ENCODE data around the gene EARS2.
"Not testable (repeated sequence)": the region's sequence is repeated elsewhere in the genome, so short reads cannot be mapped to it uniquely, and the experiment has no call there.

Gene EARS2

DNA sequence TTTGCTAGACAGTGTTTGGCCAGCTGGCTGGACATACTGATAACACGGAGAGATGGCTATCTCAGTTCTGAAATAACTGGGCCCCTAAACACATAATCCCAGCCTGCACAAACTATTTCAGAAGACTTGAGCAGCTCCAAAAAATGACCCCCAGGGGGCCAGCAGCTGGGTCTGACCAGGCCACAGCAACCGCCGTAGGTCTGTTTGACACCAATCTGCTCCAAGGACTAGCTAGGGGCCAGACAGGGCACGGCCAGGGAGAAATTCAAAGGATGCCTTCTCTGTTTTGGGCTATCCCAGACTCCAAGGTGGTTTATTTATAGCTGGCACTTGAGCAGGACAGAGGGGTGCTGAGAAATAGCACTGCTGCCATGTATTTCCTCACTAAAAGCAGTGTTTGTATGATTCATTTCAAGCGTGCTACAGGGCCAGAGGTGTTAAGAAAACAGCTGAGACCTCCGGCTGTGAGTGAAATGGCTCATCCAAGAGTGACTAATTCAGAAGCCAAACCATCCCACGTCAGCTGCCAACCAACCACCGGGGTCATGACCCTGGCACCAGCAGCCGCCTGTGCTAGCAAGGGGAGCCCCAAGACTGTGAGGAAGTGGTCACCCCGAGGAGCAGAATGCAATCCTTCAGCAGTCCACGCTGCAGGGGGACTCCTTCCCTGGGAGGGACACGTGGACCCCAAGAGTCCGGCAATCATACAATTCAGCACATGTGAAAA lies 52.5 kb downstream of the EARS2 start:
- DNase-seq, result peak; percentile 65

DNA sequence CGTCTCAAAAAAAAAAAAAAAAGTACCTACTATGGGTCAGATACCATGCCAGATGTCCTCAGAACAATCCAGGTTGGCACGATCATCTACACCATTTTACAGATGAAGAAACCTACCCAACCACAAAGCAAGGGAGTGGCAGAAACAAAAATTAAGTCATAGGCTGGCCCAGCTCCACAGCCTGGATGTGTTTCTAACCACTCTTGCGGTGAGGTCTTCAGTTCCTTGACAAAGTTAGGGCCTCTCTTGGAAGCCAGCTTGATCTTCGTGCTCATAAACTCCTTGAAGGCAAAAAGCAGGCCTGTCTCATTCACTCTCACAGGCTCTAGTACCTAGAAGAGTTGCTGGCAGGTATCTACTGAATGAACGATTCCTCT lies 53.1 kb downstream of the EARS2 start:
- no peak for DNase-seq

DNA sequence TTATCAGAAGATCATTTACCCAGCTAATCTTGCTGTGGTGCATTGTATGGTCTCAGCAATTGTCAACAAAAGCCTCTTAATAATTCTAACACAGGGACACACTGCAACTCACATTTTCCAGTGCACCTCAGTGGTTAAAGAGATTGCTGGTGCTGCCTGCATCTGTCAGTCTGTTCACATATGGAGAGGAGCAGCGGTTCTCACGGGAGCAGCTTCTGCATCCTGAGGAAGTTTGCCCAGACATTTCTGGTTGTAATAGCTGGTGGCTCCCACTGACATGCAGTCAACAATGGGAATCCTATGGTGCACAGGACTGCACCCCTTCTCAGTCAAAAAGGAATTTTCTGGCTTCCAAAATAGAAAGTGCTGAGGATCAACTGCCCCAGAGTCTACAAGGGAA lies 54.7 kb downstream of the EARS2 start:
- no peak for DNase-seq

DNA sequence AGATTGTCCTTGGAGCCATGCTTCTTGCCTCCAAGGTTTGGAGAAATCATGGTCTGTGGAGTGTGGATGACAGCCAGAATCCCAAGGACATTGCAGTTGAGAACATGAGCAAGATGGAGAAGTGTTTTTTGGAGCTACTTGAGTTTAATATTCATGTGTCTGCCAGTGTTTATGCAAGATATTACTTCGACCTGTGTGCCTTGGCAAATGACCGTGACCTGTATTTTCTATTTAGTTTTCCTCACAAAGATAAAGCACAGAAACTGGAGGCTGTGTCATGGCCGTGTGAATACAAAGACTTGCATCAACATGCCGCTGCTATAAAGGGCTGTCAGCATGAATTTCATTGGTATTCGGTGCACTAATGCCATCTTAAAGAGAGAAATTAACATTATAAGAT lies 55.9 kb downstream of the EARS2 start:
- DNase-seq, result no peak

DNA sequence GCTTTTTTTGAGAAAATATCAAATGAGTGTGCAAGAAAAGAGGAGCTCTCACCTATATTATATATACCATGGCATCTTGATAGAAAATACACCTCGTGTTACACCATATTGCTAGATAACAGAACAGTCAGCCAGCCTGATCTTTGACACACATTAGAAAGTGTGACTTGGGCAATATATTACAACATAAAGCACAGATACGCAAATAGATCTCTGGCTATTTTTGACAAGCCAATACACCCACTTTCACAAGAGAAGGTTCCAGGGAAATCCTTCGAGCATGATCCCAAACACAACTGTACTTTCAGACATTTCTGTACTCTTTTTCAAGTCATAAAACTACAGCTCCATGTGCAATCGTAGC lies 56.3 kb downstream of the EARS2 start:
- no peak for DNase-seq

DNA sequence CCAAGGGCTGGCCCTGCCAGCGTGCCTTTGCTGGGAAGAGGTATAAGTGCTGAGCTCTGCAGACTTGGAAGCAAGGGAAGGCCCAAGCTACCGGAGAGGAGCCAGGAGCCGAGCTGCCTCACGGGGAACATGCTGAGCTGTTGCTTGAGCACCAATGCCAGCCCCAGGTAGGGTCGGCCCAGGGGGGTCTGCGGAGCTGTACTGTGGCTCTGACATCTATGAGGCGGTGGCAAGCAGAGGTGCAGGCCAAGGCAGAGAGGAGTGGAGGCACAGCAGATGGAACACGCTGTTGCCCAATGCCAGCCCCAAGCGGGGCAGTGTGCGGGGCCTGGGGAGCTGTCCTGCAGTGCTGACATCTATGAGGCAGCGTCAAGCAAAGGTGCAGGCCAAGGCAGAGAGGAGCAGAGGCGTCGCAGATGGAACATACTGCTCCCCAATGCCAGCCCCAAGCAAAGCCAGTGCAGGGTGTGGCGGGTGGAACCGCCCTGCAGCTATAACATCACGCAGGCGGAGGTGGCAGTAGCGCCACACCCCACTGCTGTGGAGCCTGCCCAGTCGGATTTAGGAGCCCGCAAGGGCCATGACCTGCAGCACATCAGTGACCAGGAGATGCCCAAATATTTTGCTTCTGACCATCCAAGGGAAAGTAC lies 56.8 kb downstream of the EARS2 start:
- no peak for DNase-seq

DNA sequence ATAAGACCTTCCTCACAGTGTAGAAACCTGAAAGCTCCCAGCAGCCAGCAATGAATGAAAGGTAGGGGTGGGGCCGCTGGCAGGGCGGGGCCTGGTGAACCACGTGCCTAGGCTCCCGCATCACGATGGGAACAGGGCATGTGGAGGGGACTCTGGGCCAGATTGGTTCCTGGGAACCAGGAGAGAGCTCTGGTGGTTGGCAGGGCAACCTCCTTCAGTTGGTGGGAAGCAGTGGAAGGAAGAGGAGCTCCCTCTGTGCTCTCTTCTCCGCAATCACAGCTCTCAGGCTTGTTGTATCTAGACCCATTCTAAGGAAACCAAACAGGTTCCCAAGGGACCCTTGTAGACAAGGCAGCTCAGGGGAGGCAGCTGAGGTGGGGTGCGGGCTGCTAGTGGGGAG lies 57.3 kb downstream of the EARS2 start:
- no peak for DNase-seq

DNA sequence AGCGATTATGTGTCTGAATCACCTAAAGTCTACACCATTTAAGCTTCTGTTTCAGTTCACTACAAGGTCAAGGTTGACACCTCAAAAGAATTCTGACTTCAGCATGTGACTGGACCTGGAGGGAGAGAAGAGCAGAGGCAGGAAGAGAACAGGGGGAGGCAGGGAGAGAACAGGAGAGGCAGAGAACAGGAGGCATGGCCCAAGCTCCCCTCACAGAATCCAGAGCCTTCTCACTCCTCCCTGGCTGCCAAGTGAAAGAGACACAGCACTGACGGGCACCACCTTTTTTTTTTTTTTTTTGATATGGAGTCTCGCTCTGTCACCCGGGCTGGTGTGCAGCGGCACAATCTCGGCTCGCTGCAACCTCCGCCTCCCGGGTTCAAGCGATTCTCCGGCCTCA lies 58.3 kb downstream of the EARS2 start:
- DNase-seq, result no peak

DNA sequence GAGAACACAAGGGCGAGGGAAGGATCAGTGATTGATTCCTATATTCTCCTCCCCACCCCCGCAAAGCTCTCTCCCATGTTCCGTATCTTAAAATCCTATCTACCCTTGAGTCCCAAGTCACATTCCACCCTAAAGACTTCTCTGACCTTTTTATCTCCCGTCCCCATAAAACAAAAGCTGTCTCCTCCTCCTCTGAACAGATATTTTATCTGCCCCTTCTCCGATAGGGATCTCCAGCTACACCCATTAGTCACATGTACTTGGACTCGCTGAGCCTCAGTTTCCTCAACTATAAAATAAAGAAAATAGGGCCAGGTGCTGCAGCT lies 59.6 kb downstream of the EARS2 start:
- DNase-seq, result no peak

DNA sequence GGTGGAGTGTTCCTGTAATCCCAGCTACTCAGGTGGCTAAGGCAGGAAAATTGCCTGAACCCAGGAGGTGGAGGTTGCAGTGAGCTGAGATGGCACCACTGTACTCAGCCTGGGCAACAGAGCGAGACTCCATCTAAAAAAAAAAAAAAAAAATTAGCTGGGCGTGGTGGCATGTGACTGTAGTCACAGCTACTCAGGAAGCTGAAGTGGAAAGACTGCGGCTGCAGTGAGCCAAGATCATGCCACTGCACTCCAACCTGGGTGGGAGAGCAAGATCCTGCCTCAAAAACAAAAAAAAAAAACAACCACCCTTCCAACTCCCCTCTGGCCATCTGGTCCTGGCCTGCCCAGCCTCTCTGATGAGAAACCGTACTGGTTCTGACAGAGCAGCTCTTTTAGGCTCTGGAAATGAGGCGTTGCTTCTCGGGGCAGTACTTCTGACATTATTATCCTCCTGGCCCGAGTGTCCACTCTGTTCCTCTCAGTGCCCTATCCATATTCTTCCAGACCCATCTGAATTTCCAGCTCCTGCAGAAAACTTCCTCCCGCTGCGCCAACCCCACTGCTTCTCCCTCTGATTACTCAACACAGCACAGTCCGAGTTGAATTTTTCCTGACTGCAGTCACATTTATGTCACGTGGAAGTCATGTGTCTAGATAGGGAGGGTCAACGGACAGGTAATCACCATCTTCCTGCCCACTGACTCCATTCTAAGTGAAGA lies 60.2 kb downstream of the EARS2 start:
- no peak for DNase-seq

DNA sequence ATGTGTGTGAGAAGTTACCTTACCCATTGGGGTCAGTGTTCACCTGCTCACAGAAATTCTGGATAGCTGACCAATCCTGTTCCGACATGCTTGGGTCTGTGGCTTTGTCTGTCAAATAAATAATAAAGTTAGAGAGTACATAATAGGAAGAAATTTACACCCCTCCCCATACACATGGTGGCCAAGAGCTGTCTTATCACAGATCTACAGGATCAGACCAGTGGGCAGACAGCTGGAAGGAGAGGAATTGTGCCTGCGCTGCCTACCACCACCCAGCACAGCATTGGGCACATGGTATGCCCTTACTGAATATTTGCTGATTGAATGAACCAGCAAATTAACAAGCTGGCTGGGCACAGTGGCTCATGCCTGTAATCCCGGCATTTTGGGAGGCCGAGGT lies 61.5 kb downstream of the EARS2 start:
- no peak for DNase-seq

DNA sequence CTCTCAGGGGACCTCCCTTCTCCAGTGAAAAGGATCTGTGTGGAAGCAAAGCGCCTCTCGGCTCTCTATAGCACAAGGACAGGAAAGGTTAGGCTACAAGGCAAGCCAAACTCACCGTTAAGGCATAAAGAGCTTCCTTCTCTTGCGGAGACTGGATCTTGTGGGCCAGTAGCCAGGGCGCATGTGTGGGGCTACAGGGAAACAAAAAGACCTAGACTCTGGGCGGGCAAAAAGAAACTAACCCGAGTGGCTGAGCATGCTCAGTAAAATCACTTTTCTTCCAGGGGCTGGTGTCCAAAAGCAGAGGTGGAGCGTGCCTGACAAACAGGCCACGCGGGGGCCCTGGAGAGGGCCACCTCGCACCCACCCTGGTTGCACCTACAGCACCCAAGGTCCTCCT lies 63.0 kb downstream of the EARS2 start:
- DNase-seq, result no peak

DNA sequence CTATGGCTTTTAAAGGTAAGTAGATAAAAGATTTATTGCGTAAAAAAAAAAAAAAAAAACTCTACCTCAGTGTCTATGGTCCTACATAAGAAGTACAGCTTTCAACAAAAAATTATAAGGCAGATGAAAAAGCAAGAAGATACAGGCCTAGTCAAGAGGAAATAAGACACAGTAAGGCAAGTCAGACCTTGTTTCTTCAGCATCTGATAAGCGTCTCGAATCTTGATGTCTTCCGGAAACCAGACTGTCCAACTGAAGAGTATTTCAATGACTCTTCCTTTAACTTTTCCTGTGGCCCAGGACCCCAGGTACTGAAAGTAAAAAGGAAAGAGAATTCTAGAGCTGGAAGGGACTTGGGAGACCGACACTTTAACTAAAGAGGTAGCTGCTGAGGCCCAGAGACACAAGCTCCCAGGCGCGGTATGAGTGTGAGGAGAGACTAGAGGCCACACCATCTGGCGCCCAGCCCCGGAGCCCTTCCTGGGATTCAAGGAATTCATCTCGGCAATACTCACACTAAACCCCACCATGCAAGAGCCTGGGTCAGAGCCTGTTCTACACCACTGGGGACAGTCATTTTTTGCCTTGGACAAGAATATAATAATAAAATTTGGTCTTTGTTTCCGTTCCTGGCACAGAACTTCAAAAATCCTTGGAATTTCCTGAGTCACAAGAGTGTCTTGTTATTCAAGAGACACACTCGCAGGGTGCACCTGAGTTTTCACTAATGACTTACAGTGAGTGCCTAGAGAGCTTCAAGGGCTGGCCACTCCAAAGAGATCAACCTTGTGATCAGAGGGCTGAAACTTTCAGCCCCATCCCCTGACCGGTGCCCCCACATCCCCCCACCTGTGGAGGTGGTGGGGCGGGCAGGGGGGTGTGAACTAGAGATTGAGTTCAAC lies 65.4 kb downstream of the EARS2 start:
- DNase-seq, result no peak

DNA sequence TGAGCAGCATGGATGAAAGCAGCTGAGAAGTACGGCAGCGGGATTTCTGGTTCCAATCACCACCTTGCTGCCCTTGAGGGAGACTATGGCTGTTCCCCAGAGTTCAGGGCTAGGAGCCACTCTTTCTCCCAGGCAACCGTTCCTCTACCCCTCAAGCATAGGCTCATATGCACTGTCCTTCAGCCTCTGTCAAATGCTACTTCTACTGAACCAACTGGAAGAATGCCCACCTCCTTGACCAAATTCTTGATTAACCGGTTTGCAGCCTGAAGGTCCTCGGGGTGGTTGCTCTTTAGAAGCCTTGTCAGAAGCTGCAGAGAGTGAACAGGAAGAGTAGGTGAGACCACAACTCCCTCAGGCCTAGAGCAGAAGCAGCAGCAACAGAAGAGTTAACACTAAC lies 70.7 kb downstream of the EARS2 start:
- no peak for DNase-seq

DNA sequence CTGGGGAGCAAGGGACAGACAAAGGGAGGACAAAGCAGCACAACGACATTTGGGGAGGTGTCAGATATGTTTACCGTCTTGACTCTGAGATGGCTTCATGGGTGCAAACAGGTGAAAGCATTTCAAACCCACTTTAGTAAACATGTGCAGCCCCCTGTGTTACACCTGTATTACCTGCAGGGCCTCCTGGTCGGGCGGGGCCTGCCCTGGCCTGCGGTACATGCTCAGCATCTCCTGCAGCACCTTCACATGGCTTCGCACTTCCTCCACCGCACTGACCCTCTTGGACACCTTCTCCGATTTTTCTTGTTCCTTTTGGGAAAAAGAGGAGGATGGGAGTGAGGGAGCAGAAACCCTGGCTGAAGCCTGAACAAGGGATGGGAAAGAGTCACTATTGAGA lies 71.3 kb downstream of the EARS2 start:
- DNase-seq, result no peak

DNA sequence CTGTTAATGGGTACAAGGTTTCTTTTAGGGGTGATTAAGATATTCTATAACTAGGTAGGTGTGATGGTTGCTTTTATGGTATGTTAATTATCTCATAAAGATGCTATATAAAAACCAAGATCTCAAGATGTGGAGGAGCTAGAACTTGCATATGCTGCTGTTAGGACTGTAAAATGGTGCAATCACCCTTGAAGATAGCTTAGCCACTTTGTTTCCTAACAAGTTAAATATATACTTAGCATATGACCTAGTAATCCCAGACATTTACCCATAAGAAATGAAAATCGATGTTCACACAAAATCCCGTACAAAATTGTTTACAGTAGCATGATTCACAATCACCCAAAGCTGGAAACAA lies 71.9 kb downstream of the EARS2 start:
- DNase-seq, result no peak

DNA sequence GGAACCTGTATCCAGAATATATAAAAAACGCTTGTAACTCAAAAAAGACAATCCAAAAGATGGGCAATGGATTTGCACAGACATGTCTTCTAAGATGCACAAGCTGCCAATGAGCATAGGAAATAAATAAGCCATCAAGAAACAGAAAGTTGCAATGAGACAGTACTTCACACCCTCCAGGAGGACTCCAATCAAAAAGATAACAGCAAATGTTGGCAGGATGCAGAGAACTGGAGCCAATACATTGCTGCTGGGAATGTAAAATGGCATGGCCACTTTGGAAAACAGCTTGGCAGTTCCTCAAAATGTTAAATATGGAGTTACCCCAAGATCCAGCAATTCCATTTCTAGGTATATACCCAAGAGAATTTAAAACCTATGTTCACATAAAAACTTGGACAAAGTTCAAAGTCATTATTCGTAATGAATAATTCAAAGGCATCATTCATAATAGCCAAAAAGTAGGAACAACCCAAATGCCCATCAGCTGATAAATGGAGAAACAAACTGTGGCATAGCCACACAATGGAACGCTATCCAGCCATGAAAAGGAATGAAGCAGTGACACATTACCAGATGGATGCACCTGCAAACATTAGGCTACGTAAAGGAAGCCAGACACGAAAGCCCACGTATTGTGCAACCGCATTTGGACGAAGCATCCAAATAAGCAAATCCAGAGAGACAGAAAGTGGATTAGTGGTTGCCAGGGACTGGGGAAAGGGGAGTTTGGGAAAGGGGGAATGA lies 72.5 kb downstream of the EARS2 start:
- DNase-seq, result no peak

DNA sequence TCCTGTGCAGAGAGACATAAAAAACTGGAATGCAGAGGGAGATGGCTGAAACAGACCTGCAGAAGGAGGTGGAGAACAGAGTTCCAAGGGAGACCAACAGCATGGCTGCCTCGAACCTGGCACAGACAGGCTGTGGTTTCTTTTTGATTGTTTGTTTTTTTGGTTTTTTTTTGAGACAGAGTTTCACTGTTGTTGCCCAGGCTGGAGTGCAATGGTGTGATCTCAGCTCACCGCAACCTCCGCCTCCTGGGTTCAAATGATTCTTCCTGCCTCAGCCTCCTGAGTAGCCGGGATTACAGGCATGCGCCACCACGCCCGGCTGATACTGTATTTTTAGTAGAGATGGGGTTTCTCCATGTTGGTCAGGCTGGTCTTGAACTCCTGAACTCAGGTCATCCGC lies 73.7 kb downstream of the EARS2 start:
- DNase-seq, result not testable (repeated sequence)

DNA sequence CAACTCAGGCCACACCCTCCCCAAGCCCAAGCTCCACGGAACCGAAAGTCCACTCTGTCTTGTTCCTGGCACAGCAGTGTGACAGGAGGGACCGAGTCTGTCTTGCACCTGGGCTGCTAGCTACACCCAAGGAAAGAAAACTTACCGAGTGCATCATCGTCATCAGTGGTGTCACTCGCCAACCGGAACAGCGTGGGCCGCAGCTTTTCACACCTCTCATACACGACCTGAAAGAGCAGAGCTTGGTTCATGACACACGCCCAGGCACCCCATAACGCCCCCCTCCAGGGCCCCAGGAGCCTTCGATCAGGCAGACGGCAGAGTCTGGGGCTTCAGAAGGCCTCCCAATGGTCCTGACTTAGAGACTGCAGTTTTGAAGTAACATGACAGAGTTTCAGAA lies 74.4 kb downstream of the EARS2 start:
- DNase-seq, result peak; percentile 29

DNA sequence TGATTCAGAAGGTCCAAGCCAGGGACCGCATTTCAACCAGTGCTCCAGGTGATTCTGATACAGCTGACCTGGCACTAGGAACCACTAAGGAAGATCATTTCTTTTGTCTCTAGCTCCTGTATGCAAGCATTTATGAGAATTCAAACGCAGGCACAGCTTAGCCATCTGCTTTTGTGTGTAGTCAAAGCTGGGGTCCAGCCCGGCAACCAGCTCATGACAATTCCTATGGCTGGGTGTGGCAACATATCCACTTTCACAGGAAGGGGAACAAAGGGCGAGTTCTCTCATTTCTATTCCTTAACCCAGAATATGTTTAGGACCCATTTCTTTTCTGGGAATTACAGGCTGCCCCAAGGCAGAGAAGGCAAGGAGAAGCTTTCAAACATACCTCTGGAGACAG lies 76.9 kb downstream of the EARS2 start:
- DNase-seq, result no peak

DNA sequence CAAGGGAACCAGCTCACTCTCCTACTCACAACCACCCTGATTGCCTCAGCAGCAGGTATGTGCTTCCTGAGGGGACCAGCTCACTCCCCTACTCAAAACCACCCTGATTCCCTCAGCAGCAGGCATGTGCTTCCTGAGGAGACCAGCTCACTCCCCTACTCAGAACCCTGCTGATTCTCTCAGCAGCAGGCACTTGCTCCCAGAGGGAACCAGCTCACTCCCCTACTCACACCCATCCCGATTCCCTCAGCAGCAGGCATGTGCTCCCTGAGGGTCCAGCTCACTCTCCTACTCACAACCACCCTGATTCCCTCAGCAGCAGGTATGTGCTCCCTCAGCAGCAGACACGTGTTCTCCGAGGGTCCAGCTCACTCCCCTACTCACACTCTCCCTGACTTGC lies 78.0 kb downstream of the EARS2 start:
- DNase-seq, result no peak

DNA sequence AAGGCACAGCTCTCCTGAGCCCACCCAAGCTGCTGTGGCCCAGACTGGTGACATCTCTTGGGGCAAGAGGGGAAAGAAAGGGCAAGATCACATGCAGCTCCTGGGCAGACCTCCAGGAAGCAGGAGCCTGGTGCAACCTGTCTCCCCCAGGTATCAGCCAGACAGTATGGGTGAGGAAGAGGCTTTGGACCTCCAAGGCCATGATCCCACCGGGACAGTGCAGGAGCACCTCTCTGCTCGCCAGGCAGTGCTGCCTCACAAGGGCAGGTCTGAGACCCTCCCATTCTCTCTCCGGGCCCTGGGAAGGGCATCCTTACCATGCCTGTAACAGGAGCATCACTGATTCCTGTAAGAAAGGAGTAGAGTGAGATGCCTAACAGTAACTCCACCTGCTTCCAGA lies 78.6 kb downstream of the EARS2 start:
- DNase-seq, result no peak

DNA sequence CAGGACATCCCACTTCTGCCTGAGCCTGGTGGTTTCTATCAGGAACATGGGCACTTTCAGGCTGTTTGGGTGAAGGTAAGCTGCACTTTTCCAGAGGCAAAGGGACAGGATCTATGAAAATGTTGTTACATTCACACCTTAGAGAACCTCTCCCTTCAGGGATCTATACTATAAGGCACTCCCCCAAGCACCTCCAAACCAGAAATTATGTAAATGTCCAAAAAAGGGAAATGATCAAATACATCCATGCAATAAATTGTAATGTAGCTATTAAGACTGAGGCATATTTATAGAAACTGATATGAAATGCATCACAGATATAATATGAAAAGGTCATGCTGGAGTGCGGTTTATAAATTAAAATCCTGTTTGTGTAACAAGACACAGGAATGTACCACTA lies 80.9 kb downstream of the EARS2 start:
- no peak for DNase-seq
